ENCODE measurements around the gene EHMT2.
"Not testable (repeated sequence)": the region's sequence is repeated elsewhere in the genome, so short reads cannot be mapped to it uniquely, and the experiment has no call there.

EHMT2 gene

DNA sequence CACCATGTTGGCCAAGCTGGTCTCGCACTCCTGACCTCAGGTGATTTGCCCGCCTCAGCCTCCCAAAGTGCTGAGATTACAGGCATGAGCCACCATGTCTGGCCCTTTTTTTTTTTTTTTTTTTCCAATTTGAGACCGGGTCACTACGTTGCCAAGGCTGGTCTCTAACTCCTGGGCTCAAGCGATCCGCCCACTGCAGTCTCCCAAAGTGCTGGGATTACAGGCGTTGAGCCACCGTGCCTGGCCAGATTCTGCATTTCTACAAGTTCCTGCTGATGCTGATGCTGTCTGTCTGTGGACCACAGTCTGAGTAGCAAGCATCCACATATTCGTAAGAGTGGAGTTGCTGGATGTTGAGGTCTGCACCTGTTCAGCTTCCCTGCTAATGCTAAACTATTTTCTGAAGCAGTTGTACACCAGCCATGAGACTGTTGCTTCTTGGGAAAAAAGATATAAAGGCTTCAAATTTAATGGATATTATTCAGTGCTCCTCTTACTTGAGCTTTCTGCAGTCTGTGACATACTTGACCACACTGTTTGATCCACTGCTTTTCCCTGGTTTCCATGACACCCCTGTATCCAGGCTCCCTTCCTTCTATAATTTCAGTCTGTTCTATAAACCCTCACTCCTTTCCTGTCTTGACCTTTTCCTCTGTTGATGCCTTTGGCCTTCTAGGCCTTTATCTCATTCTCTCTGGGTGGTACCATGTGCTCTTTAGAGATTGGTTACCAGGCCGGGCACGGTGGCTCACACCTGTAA is 14.5 kb upstream of the EHMT2 start:
- DNase-seq = no peak

DNA sequence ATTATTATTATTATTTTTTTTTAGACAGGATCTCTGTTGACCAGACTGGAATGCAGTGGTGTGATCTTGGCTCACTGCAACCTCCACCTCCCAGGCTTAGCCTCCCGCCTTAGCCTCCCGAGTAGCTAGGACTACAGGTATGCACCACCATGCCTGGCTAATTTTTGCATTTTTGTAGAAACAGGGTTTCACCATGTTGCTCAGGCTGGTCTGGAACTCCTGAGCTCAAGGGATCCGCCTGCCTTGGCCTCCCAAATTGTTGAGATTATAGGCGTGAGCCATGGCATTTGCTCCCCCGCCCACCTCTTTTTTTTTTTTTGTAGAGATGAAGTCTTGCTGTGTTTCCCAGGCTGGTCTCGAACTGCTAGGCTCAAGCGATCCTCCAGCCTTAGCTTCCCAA is 11.8 kb upstream of the EHMT2 start:
- DNase-seq = not testable (repeated sequence)

GRCh38 chr6:31908791-31909190 is 11.3 kb upstream of the EHMT2 start:
- no peak for DNase-seq

GRCh38 chr6:31908255-31908654 is 10.8 kb upstream of the EHMT2 start:
- DNase-seq = not testable (repeated sequence)

DNA sequence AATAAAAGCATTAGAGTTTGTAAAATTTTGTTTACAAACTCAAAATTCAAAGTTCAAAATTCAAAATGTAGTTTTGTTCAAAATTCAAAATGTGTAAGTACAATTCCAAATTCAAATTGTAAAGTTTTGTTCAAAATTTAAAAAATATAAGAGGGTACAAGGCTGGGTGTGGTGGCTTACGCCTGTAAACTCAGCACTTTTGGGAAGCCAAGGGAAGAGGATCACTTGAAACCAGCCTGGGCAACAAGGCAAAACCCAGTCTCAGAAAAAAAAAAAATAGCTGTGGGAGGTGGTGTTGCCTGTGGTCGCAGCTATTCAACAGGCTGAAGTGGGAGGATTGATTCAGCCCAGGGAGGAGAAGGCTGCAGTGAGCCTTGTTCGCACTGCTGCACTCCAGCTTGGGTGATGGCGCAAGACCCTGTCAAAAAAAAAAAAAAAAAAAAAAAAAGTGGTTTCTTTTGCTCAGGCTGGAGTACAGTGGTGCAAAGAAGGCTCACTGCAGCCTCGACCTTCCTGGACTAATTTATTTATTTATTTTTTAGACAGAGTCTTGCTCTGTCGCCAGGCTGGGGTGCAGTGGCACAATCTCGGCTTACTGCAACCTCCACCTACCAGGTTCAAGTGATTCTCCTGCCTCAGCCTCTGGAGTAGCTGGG is 9.8 kb upstream of the EHMT2 start:
- DNase-seq = no peak

GRCh38 chr6:31906727-31907126 is 9.2 kb upstream of the EHMT2 start:
- DNase-seq = not testable (repeated sequence)

DNA sequence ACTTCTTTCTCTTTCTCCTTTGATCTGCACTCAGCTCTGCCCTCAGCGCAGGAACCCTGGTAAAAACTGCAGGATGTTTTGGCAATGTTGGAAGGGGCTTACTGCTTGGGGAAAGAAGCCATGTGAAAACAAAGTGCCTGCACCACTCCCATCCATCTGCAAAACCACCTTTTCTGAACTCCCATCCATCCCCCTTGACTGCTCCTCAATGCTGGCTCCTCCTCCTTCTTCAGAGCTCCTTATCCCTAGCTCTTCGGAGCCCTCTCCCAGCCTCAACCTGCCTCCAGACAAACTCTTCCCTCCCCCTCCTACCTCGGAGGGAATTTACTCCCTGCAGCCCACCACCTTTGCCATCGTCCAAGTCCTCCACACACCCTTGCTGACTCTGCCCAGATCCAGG is 8.6 kb upstream of the EHMT2 start:
- DNase-seq = no peak

GRCh38 chr6:31905041-31905440 is 7.5 kb upstream of the EHMT2 start:
- DNase-seq = no peak

DNA sequence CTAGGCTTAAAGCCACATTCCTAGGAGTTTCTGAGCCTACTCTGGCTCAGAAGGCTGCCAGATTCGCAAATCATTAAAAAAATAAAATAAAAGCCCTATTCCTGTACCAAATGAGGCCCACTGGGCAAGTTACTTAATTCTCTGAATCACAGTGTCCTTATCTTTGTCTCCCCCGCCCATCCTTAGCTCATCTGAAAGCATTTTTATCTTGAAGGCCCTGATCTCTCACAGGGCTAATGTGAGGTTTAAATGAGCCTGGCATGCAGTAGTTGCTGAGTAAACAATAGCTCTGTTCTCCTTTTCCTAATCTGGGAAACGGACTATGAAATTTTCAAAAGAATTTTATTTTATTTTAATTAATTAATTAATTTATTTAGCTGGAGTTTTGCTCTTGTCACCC is 6.5 kb upstream of the EHMT2 start:
- no peak for DNase-seq

- peak; percentile 91 for DNase-seq
Measured at GRCh38 chr6:31901953-31902643, 4.6 kb upstream of the EHMT2 start, which contains the start of gene ZBTB12. Gene ZBTB12 (minus strand): TSS chr6:31902086. CDS start chr6:31901305, 781 bp downstream.

- DNase-seq = peak; percentile 63
Measured at GRCh38 chr6:31901415-31901952, 4.0 kb upstream of the EHMT2 start.

DNA sequence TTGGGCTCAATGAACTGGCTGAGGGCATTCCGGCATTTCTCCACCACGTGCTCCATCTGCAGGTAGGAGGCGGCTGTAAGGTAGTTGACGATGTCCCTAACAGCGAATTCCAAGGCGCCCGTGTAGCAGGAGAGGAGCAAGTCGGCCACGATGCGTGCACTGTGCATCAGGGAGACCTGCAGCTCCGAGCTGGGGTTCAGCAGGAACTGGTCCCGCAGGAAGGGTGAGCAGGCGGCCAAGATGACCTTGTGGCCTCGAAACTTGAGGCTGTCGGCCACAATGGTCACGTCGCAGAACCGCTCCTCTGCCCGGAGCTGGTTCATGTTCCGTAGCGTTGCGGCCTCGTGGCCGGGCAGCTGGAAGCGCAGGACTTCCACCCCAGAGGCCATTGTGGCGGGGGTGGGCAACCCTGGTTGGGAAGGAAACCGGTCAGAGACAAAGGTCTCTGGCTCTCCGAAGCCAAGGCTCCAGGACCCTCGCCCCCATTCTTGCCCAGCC is 3.5 kb upstream of the EHMT2 start:
- DNase-seq = no peak

GRCh38 chr6:31899882-31900722 is 2.6 kb upstream of the EHMT2 start:
- peak; percentile 40 for DNase-seq

DNA sequence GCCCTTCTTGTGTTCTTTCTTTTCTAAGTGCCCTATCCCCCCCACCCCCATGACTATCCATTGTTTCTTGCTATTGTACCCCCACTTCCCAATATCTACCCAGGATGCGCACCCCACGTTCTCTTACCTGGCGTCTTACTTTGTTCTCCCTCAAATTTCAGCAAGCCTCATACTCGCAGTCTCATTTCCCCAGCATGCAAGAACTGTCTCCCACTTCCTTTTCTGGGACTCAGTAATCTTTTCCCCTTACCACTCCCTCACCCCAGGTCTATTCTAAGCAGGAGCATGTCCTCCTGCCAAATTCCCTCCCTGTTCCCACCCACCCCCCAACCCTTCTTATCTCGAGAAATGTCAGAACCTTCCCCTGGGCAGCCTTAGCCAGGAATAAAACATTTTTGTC is 1.7 kb upstream of the EHMT2 start:
- no peak for DNase-seq

DNA sequence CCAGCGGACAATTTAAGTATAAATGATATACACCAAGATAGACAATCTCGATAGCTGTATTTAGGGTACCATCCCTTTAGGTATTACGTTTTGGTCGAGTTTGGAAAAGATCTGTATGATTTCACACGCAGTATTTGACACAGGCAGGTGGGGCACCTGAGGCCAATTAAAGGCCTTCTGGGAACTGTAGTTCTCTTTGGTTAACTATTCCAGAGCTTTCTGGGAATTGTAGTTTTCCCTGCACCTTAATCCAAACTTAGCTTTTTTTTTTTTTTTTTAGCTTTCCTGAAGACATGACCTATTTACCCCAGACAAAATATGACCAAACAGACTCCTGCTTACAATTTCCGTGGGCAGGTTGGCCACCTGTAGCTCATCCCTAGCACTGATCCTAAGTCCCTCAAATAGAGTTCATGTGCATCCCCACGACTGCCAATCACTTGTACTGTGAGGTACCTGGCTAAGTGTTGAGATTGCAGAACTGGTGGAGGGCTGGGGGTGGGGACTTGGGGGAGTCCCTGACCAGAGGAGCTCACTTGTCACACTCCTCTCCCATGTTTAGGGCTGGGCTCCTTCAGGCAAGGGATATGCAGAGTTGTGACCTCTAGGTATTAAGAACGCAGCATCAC is 999 bp upstream of the EHMT2 start:
- peak; percentile 74 for DNase-seq

GRCh38 chr6:31896856-31897611 is 464 bp downstream of the EHMT2 start:
- DNase-seq = no peak

GRCh38 chr6:31896493-31896855 is 1.0 kb downstream of the EHMT2 start:
- no peak for DNase-seq

DNA sequence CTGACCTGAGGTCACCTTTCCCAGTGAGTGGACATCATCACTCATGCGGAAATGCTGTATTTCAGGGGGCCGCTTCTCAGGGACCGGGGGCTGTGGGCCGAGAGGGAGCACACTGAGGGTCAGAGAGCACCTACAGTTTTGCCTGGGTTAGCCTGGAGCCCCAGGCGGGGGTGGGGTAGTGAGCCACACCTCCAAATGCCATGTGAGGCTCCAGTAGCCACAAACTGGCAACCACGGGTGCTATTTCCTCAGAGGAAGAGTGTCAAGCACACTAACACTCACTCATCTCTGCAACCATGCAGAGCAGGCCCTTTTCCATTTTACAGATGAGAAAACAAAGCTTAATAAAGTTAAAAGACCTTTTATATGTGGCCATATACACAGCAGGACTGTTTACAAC is 4.7 kb downstream of the EHMT2 start:
- DNase-seq = no peak

GRCh38 chr6:31889331-31889972 is 8.0 kb downstream of the EHMT2 start:
- DNase-seq = no peak

Measured in CD4-positive, alpha-beta T cell treated with Interleukin-21 for 1 hour (primary cell).